ENCODE data around the gene SETD5. TPM values are rescaled to one million over a fixed set of nuclear protein-coding genes. Genes with fewer than 3 reads are reported as not detected.

The SETD5 gene
- total and polyA plus RNA-seq, 2 donors (not counting 1 experiment from before 2014, with no cell fraction given), result 64.2 to 201 TPM

- H3K27ac Mint-ChIP-seq, result no peak overlapping the region
- H3K4me1 ChIP-seq (ENCODE audit: control insufficient read depth in 2 of 2, insufficient read depth in 2 of 2, low read length in 2 of 2), result peaks cover 0 to 4% of the 10 kb centered on the region in 2 donors
- H3K9me3 Mint-ChIP-seq (ENCODE audit: insufficient read depth), result no peaks in the 10 kb centered on the region
- H3K27ac ChIP-seq (ENCODE audit: low read length in 2 of 2), result no peak overlapping the region
- H3K4me2 ChIP-seq (replicated peaks; ENCODE audit: low read depth, low read length, poor library complexity, severe bottlenecking), result no peak overlapping the region
- no peak overlapping the region for H3K4me3 ChIP-seq (ENCODE audit: control extremely low read depth in 1 of 5, extremely low read depth in 1 of 5, insufficient read depth in 1 of 5, low read depth in 2 of 5, low read length in 4 of 5)
- H3K79me2 ChIP-seq (ENCODE audit: control insufficient read depth, insufficient read depth, low read length), result no peaks in the 10 kb centered on the region
- H3K9ac ChIP-seq (ENCODE audit: low read length), result no peak overlapping the region
- no peaks in the 10 kb centered on the region for H3K9me3 ChIP-seq (ENCODE audit: control extremely low read depth in 1 of 3, control insufficient read depth in 2 of 3, insufficient read depth in 1 of 3, low read length in 2 of 3)
- no peak overlapping the region for H2AFZ ChIP-seq (ENCODE audit: insufficient read depth, low read depth, low read length, poor library complexity, severe bottlenecking)
- ChIA-PET POLR2A (no interaction called here), CTCF (no interaction called here)
- H4K20me1 ChIP-seq (ENCODE audit: control insufficient read depth, insufficient read depth, low read length, poor library complexity, severe bottlenecking), result peaks cover 8% of the 10 kb centered on the region
- 100% methylated on average over 1 of the region's 1 CpG for WGBS (ENCODE audit: insufficient coverage)
- peaks cover 6% of the 10 kb centered on the region for H3K4me1 Mint-ChIP-seq
- no peak for DNase-seq
- intact Hi-C loops (cut with micrococcal nuclease), result no loop called here
- H3K4me3 Mint-ChIP-seq, result no peak overlapping the region
- peaks cover 30 to 87% of the 10 kb centered on the region in 2 experiments for H3K36me3 ChIP-seq (replicated peaks in 1 of 2; ENCODE audit: control extremely low read depth in 1 of 2, control insufficient read depth in 1 of 2, extremely low read depth in 1 of 2, insufficient read depth in 2 of 2, low read length in 1 of 2)
- no peaks in the 10 kb centered on the region for H3K27me3 Mint-ChIP-seq
- ATAC-seq (ENCODE audit: low read depth), result no peak
- TF ChIP-seq EZH2 (IDR thresholded peaks at IDR 0.05; ENCODE audit: borderline replicate concordance, insufficient read depth, low read depth, low read length, poor library complexity, severe bottlenecking), result no peak
- TF ChIP-seq, protein P1, sequence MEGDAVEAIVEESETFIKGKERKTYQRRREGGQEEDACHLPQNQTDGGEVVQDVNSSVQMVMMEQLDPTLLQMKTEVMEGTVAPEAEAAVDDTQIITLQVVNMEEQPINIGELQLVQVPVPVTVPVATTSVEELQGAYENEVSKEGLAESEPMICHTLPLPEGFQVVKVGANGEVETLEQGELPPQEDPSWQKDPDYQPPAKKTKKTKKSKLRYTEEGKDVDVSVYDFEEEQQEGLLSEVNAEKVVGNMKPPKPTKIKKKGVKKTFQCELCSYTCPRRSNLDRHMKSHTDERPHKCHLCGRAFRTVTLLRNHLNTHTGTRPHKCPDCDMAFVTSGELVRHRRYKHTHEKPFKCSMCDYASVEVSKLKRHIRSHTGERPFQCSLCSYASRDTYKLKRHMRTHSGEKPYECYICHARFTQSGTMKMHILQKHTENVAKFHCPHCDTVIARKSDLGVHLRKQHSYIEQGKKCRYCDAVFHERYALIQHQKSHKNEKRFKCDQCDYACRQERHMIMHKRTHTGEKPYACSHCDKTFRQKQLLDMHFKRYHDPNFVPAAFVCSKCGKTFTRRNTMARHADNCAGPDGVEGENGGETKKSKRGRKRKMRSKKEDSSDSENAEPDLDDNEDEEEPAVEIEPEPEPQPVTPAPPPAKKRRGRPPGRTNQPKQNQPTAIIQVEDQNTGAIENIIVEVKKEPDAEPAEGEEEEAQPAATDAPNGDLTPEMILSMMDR (IDR thresholded peaks at IDR 0.05), result no peak
- H3K27me3 ChIP-seq (replicated peaks in 1 of 4; ENCODE audit: control extremely low read depth in 1 of 4, control insufficient read depth in 3 of 4, insufficient read depth in 4 of 4, low read length in 3 of 4), result no peaks in the 10 kb centered on the region
Measured at GRCh38 chr3:9448643-9449042, 51.2 kb downstream of the SETD5 start.

DNA sequence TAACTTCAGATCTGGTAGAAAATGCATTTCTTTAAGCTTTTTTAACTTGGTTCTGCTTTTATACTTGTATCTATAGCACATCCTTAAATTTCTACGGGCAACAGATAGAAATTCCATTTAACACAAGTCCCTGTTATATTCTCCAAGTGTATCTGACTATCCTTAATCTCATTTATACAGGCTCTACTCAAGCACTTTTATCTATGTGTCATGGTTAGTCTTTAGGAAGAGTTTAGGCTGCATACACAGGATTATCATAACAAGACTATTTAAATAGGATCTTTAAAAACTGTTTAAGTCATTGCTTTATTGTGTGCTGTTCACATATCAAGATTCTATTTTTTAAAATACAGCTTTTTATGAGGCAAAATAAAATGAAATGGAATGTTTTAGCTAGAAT is 52.7 kb downstream of the SETD5 start:
- intact Hi-C loops (cut with micrococcal nuclease), result loop anchor here (5.0 kb wide), 1 partner anchor 98 kb away; no protein-coding TSS in a partner anchor
- POLR2A ChIA-PET, result no interaction called here

More for the DNA sequence above, 52.7 kb downstream of the SETD5 start:
- TF ChIP-seq, protein P1 (IDR thresholded peaks at IDR 0.05), result no peak
- no peak for TF ChIP-seq EZH2 (IDR thresholded peaks at IDR 0.05; ENCODE audit: borderline replicate concordance, insufficient read depth, low read depth, low read length, poor library complexity, severe bottlenecking)
- Mint-ChIP-seq H3K4me1 (peaks cover 6% of the 10 kb centered on the region), H3K27ac (no peak overlapping the region), H3K4me3 (no peak overlapping the region), H3K9me3 (ENCODE audit: insufficient read depth) (no peaks in the 10 kb centered on the region), H3K27me3 (no peaks in the 10 kb centered on the region)
- H3K79me2 ChIP-seq (ENCODE audit: control insufficient read depth, insufficient read depth, low read length), result no peaks in the 10 kb centered on the region
- H4K20me1 ChIP-seq (ENCODE audit: control insufficient read depth, insufficient read depth, low read length, poor library complexity, severe bottlenecking), result peaks cover 8% of the 10 kb centered on the region
- no peak for ATAC-seq (ENCODE audit: low read depth)
- no CpG with 5 or more reads among the region's 1 CpG for WGBS (ENCODE audit: insufficient coverage)
- no peak overlapping the region for H3K9ac ChIP-seq (ENCODE audit: low read length)
- H3K27me3 ChIP-seq (replicated peaks in 1 of 4; ENCODE audit: control extremely low read depth in 1 of 4, control insufficient read depth in 3 of 4, insufficient read depth in 4 of 4, low read length in 3 of 4), result no peaks in the 10 kb centered on the region
- CTCF ChIA-PET, result interaction anchor here (0.9 kb wide), 1 partner anchor 97 kb away, joined by 3 read pairs; no protein-coding TSS in a partner anchor
- H2AFZ ChIP-seq (ENCODE audit: insufficient read depth, low read depth, low read length, poor library complexity, severe bottlenecking), result no peak overlapping the region
- no peak for DNase-seq
- peaks cover 0 to 4% of the 10 kb centered on the region in 2 donors for H3K4me1 ChIP-seq (ENCODE audit: control insufficient read depth in 2 of 2, insufficient read depth in 2 of 2, low read length in 2 of 2)
- H3K4me3 ChIP-seq (ENCODE audit: control extremely low read depth in 1 of 5, extremely low read depth in 1 of 5, insufficient read depth in 1 of 5, low read depth in 2 of 5, low read length in 4 of 5), result no peak overlapping the region
- H3K4me2 ChIP-seq (replicated peaks; ENCODE audit: low read depth, low read length, poor library complexity, severe bottlenecking), result no peak overlapping the region
- H3K27ac ChIP-seq (ENCODE audit: low read length in 2 of 2), result no peak overlapping the region
- H3K36me3 ChIP-seq (replicated peaks in 1 of 2; ENCODE audit: control extremely low read depth in 1 of 2, control insufficient read depth in 1 of 2, extremely low read depth in 1 of 2, insufficient read depth in 2 of 2, low read length in 1 of 2), result peaks cover 30 to 77% of the 10 kb centered on the region in 2 experiments
- no peaks in the 10 kb centered on the region for H3K9me3 ChIP-seq (ENCODE audit: control extremely low read depth in 1 of 3, control insufficient read depth in 2 of 3, insufficient read depth in 1 of 3, low read length in 2 of 3)

All from B cell (primary cell).